ENCODE measurements around the gene TSEN15.
"Not testable (repeated sequence)": the region's sequence is repeated elsewhere in the genome, so short reads cannot be mapped to it uniquely, and the experiment has no call there.

TSEN15 gene

GRCh38 chr1:184032306-184032929 is 19.1 kb upstream of the TSEN15 start:
- no peaks in the 10 kb centered on the region for H3K36me3 ChIP-seq (ENCODE audit: control insufficient read depth in 1 of 2, insufficient read depth in 2 of 2, low read length in 2 of 2)
- H3K4me1 ChIP-seq (ENCODE audit: control insufficient read depth in 1 of 2, insufficient read depth in 2 of 2, low read length in 2 of 2): peaks cover 0 to 9% of the 10 kb centered on the region in 2 donors

GRCh38 chr1:184032930-184033418 is 18.6 kb upstream of the TSEN15 start:
- Histone ChIP-seq H3K9me3 (ENCODE audit: control insufficient read depth in 1 of 2, low read length in 2 of 2) (no peaks in the 10 kb centered on the region), H3K36me3 (ENCODE audit: control insufficient read depth in 1 of 2, insufficient read depth in 2 of 2, low read length in 2 of 2) (no peaks in the 10 kb centered on the region), H3K4me3 (ENCODE audit: low read depth in 1 of 2, low read length in 2 of 2) (no peak overlapping the region), H3K4me1 (ENCODE audit: control insufficient read depth in 1 of 2, insufficient read depth in 2 of 2, low read length in 2 of 2) (peaks cover 0 to 9% of the 10 kb centered on the region in 2 donors), H3K27me3 (ENCODE audit: low read depth, low read length) (no peaks in the 10 kb centered on the region), H3K27ac (ENCODE audit: low read length) (no peak overlapping the region)

More at GRCh38 chr1:184032306-184032929, 19.1 kb upstream of the TSEN15 start:
- Histone ChIP-seq H3K27ac (ENCODE audit: low read length) (no peak overlapping the region), H3K4me3 (ENCODE audit: low read depth in 1 of 2, low read length in 2 of 2) (no peak overlapping the region), H3K9me3 (ENCODE audit: control insufficient read depth in 1 of 2, low read length in 2 of 2) (no peaks in the 10 kb centered on the region), H3K27me3 (ENCODE audit: low read depth, low read length) (no peaks in the 10 kb centered on the region)

GRCh38 chr1:184033711-184034167 is 17.8 kb upstream of the TSEN15 start:
- Histone ChIP-seq H3K27ac (ENCODE audit: low read length) (no peak overlapping the region), H3K36me3 (ENCODE audit: control insufficient read depth in 1 of 2, insufficient read depth in 2 of 2, low read length in 2 of 2) (no peaks in the 10 kb centered on the region), H3K27me3 (ENCODE audit: low read depth, low read length) (no peaks in the 10 kb centered on the region), H3K4me1 (ENCODE audit: control insufficient read depth in 1 of 2, insufficient read depth in 2 of 2, low read length in 2 of 2) (peaks cover 0 to 9% of the 10 kb centered on the region in 2 donors), H3K9me3 (ENCODE audit: control insufficient read depth in 1 of 2, low read length in 2 of 2) (no peaks in the 10 kb centered on the region), H3K4me3 (ENCODE audit: low read depth in 1 of 2, low read length in 2 of 2) (no peak overlapping the region)

GRCh38 chr1:184034761-184035379 is 16.7 kb upstream of the TSEN15 start:
- H3K27ac ChIP-seq (ENCODE audit: low read length): no peak overlapping the region
- H3K9me3 ChIP-seq (ENCODE audit: control insufficient read depth in 1 of 2, low read length in 2 of 2): no peaks in the 10 kb centered on the region
- H3K27me3 ChIP-seq (ENCODE audit: low read depth, low read length): no peaks in the 10 kb centered on the region
- H3K4me1 ChIP-seq (ENCODE audit: control insufficient read depth in 1 of 2, insufficient read depth in 2 of 2, low read length in 2 of 2): peaks cover 0 to 9% of the 10 kb centered on the region in 2 donors
- no peaks in the 10 kb centered on the region for H3K36me3 ChIP-seq (ENCODE audit: control insufficient read depth in 1 of 2, insufficient read depth in 2 of 2, low read length in 2 of 2)
- H3K4me3 ChIP-seq (ENCODE audit: low read depth in 1 of 2, low read length in 2 of 2): no peak overlapping the region

GRCh38 chr1:184035719-184036516 is 15.6 kb upstream of the TSEN15 start:
- H3K36me3 ChIP-seq (ENCODE audit: control insufficient read depth in 1 of 2, insufficient read depth in 2 of 2, low read length in 2 of 2): no peaks in the 10 kb centered on the region
- peak overlapping the region; percentile 58 to 81 for H3K4me3 ChIP-seq (ENCODE audit: low read depth in 1 of 2, low read length in 2 of 2)
- H3K27ac ChIP-seq (ENCODE audit: low read length): no peak overlapping the region
- H3K4me1 ChIP-seq (ENCODE audit: control insufficient read depth in 1 of 2, insufficient read depth in 2 of 2, low read length in 2 of 2): peaks cover 0 to 9% of the 10 kb centered on the region in 2 donors
- H3K27me3 ChIP-seq (ENCODE audit: low read depth, low read length): no peaks in the 10 kb centered on the region
- H3K9me3 ChIP-seq (ENCODE audit: control insufficient read depth in 1 of 2, low read length in 2 of 2): no peaks in the 10 kb centered on the region

- H3K9me3 ChIP-seq (ENCODE audit: control insufficient read depth in 1 of 2, low read length in 2 of 2): no peaks in the 10 kb centered on the region
- H3K27ac ChIP-seq (ENCODE audit: low read length): no peak overlapping the region
- peak overlapping the region; percentile 58 to 81 for H3K4me3 ChIP-seq (ENCODE audit: low read depth in 1 of 2, low read length in 2 of 2)
- H3K36me3 ChIP-seq (ENCODE audit: control insufficient read depth in 1 of 2, insufficient read depth in 2 of 2, low read length in 2 of 2): no peaks in the 10 kb centered on the region
- no peaks in the 10 kb centered on the region for H3K27me3 ChIP-seq (ENCODE audit: low read depth, low read length)
- peaks cover 0 to 9% of the 10 kb centered on the region in 2 donors for H3K4me1 ChIP-seq (ENCODE audit: control insufficient read depth in 1 of 2, insufficient read depth in 2 of 2, low read length in 2 of 2)
These were observed 15.0 kb upstream of the TSEN15 start for GRCh38 chr1:184036517-184036949.

GRCh38 chr1:184037849-184038591 is 13.5 kb upstream of the TSEN15 start:
- H3K4me3 ChIP-seq (ENCODE audit: low read depth in 1 of 2, low read length in 2 of 2): peak overlapping the region; percentile 31 to 81
- no peak overlapping the region for H3K27ac ChIP-seq (ENCODE audit: low read length)
- H3K27me3 ChIP-seq (ENCODE audit: low read depth, low read length): no peaks in the 10 kb centered on the region
- peaks cover 0 to 9% of the 10 kb centered on the region in 2 donors for H3K4me1 ChIP-seq (ENCODE audit: control insufficient read depth in 1 of 2, insufficient read depth in 2 of 2, low read length in 2 of 2)
- H3K36me3 ChIP-seq (ENCODE audit: control insufficient read depth in 1 of 2, insufficient read depth in 2 of 2, low read length in 2 of 2): no peaks in the 10 kb centered on the region
- no peaks in the 10 kb centered on the region for H3K9me3 ChIP-seq (ENCODE audit: control insufficient read depth in 1 of 2, low read length in 2 of 2)

GRCh38 chr1:184039126-184039525 is 12.4 kb upstream of the TSEN15 start:
- H3K27me3 ChIP-seq (ENCODE audit: low read depth, low read length): no peaks in the 10 kb centered on the region
- H3K36me3 ChIP-seq (ENCODE audit: control insufficient read depth in 1 of 2, insufficient read depth in 2 of 2, low read length in 2 of 2): no peaks in the 10 kb centered on the region
- no peak overlapping the region for H3K4me3 ChIP-seq (ENCODE audit: low read depth in 1 of 2, low read length in 2 of 2)
- no peak overlapping the region for H3K27ac ChIP-seq (ENCODE audit: low read length)
- H3K9me3 ChIP-seq (ENCODE audit: control insufficient read depth in 1 of 2, low read length in 2 of 2): no peaks in the 10 kb centered on the region
- H3K4me1 ChIP-seq (ENCODE audit: control insufficient read depth in 1 of 2, insufficient read depth in 2 of 2, low read length in 2 of 2): peaks cover 0 to 9% of the 10 kb centered on the region in 2 donors

- Histone ChIP-seq H3K27ac (ENCODE audit: low read length) (no peak overlapping the region), H3K27me3 (ENCODE audit: low read depth, low read length) (no peaks in the 10 kb centered on the region), H3K36me3 (ENCODE audit: control insufficient read depth in 1 of 2, insufficient read depth in 2 of 2, low read length in 2 of 2) (no peaks in the 10 kb centered on the region), H3K4me3 (ENCODE audit: low read depth in 1 of 2, low read length in 2 of 2) (no peak overlapping the region), H3K4me1 (ENCODE audit: control insufficient read depth in 1 of 2, insufficient read depth in 2 of 2, low read length in 2 of 2) (no peaks in the 10 kb centered on the region), H3K9me3 (ENCODE audit: control insufficient read depth in 1 of 2, low read length in 2 of 2) (no peaks in the 10 kb centered on the region)
These were observed 9.8 kb upstream of the TSEN15 start for GRCh38 chr1:184041731-184042130.

GRCh38 chr1:184043315-184043714 is 8.2 kb upstream of the TSEN15 start:
- H3K36me3 ChIP-seq (ENCODE audit: control insufficient read depth in 1 of 2, insufficient read depth in 2 of 2, low read length in 2 of 2); H3K4me1 ChIP-seq (ENCODE audit: control insufficient read depth in 1 of 2, insufficient read depth in 2 of 2, low read length in 2 of 2); H3K9me3 ChIP-seq (ENCODE audit: control insufficient read depth in 1 of 2, low read length in 2 of 2); H3K4me3 ChIP-seq (ENCODE audit: low read depth in 1 of 2, low read length in 2 of 2); H3K27ac ChIP-seq (ENCODE audit: low read length); H3K27me3 ChIP-seq (ENCODE audit: low read depth, low read length): not testable (repeated sequence)
